IMR-90 (cell line): ENCODE results near the gene ARHGEF1. TPM values are rescaled to one million over a fixed set of nuclear protein-coding genes. Genes with fewer than 3 reads are reported as not detected.

Experiments used
- ATAC-seq: fragments of 200-7000 bp; cut with Tn5 transposase; 2 replicates; pipeline ENCODE4 v1.9.1; 2020; ENCODE audit warnings: low read depth, mild to moderate bottlenecking, moderate library complexity
- BruUV-seq: library from RNA; stranded (reverse); fragments of 400-500 nt; replicated peaks from 2 replicates; lab custom pipeline; 2021; lab: Mats Ljungman, UMichigan
- CTCF ChIA-PET: fragments of 300-600 bp; formaldehyde crosslinking; extraction: SDS; loops from one replicate; lab custom pipeline; 2021; ENCODE audit warnings: antibody characterized with exemption; lab: Yijun Ruan, JAX
- POLR2A ChIA-PET: fragments of 300-600 bp; sonication (Branson Sonifier 250); formaldehyde crosslinking; loops from one replicate; lab custom pipeline; 2022; ENCODE audit warnings: antibody characterized with exemption; ENCODE audit not compliant: unreplicated experiment; lab: Charles Lee
- DNase-seq: peaks from one replicate; pipeline ENCODE4 v3.0.0; 2013
- H2AFZ ChIP-seq: replicated peaks from 2 replicates; pipeline ENCODE3; 2013; ENCODE audit warnings: low read length, mild to moderate bottlenecking; ENCODE audit not compliant: poor library complexity
- H2AK5ac ChIP-seq: 2 replicates; pipeline ENCODE4 v1.6.1; 2013; ENCODE audit warnings: low read depth, low read length, inconsistent platforms
- H2AK9ac ChIP-seq: replicated peaks from 2 replicates; pipeline ENCODE3; 2013; ENCODE audit warnings: mild to moderate bottlenecking, low read depth, low read length, moderate library complexity; ENCODE audit not compliant: poor library complexity
- H2BK120ac ChIP-seq: 2 replicates; pipeline ENCODE4 v1.6.1; 2013; ENCODE audit warnings: low read depth, low read length, inconsistent platforms
- H2BK15ac ChIP-seq: 3 replicates; pipeline ENCODE4 v1.6.1; 2013; ENCODE audit warnings: low read depth, low read length, inconsistent platforms
- H2BK20ac ChIP-seq: 2 replicates; pipeline ENCODE4 v1.6.1; 2013; ENCODE audit warnings: low read depth, mild to moderate bottlenecking, inconsistent platforms, low read length, moderate library complexity
- H2BK5ac ChIP-seq: 2 replicates; pipeline ENCODE4 v1.6.1; 2013; ENCODE audit warnings: mild to moderate bottlenecking, low read depth, low read length, inconsistent platforms; ENCODE audit not compliant: poor library complexity, severe bottlenecking
- H3K14ac ChIP-seq: replicated peaks from 2 replicates; pipeline ENCODE4 v1.6.1; 2013; ENCODE audit warnings: low read depth, low read length, inconsistent platforms
- H3K18ac ChIP-seq: 2 replicates; pipeline ENCODE4 v1.6.1; 2013; ENCODE audit warnings: low read depth, low read length, control low read depth
- H3K23ac ChIP-seq: 2 replicates; pipeline ENCODE4 v1.6.1; 2013; ENCODE audit warnings: low read depth, low read length, inconsistent platforms
- H3K27ac ChIP-seq: 2 replicates; pipeline ENCODE4 v1.5.1; 2013; ENCODE audit warnings: mild to moderate bottlenecking, control low read depth, low read length; ENCODE audit not compliant: insufficient read depth
- H3K27me3 ChIP-seq: 2 replicates; pipeline ENCODE4 v1.6.1; 2013; ENCODE audit warnings: low read length; ENCODE audit not compliant: control insufficient read depth, insufficient read depth
- H3K36me3 ChIP-seq: 2 replicates; pipeline ENCODE4 v1.6.1; 2013; ENCODE audit warnings: low read length, mixed read lengths; ENCODE audit not compliant: control insufficient read depth, insufficient read depth
- H3K4ac ChIP-seq: 2 replicates; pipeline ENCODE4 v1.6.1; 2013; ENCODE audit warnings: low read depth, low read length, inconsistent platforms
- H3K4me1 ChIP-seq: 2 replicates; pipeline ENCODE4 v1.6.1; 2013; ENCODE audit warnings: low read length, mixed read lengths; ENCODE audit not compliant: control insufficient read depth, insufficient read depth
- H3K4me2 ChIP-seq: 2 replicates; pipeline ENCODE4 v1.6.1; 2013; ENCODE audit warnings: low read depth, mild to moderate bottlenecking, control low read depth, low read length, moderate library complexity
- H3K4me3 ChIP-seq: 2 replicates; pipeline ENCODE4 v1.5.1; 2013; ENCODE audit warnings: low read depth, mild to moderate bottlenecking, control low read depth, low read length, moderate library complexity; ENCODE audit not compliant: insufficient read depth
- H3K56ac ChIP-seq: 2 replicates; pipeline ENCODE4 v1.6.1; 2013; ENCODE audit warnings: low read length, inconsistent platforms; ENCODE audit not compliant: insufficient read depth; ENCODE audit errors: extremely low read depth
- H3K79me1 ChIP-seq, 2 experiments: 2 replicates each; pipeline ENCODE4 v1.6.1; 2013; ENCODE audit warnings: low read length in 2 of 2, inconsistent platforms in 1 of 2, low read depth in 1 of 2
- H3K9ac ChIP-seq: 2 replicates; pipeline ENCODE4 v1.6.1; 2013; ENCODE audit warnings: low read depth, low read length, control low read depth
- H3K9me1 ChIP-seq: 2 replicates; pipeline ENCODE4 v1.6.1; 2013; ENCODE audit warnings: low read length, inconsistent platforms; ENCODE audit not compliant: insufficient read depth
- H3K9me3 ChIP-seq: 2 replicates; pipeline ENCODE4 v1.6.1; 2013; ENCODE audit warnings: low read length; ENCODE audit not compliant: control insufficient read depth, insufficient read depth
- H4K20me1 ChIP-seq: 2 replicates; pipeline ENCODE4 v1.6.1; 2013; ENCODE audit warnings: low read length, inconsistent platforms; ENCODE audit not compliant: insufficient read depth
- H4K5ac ChIP-seq: 2 replicates; pipeline ENCODE4 v1.6.1; 2013; ENCODE audit warnings: mild to moderate bottlenecking, low read depth, low read length, control low read depth
- H4K8ac ChIP-seq, 2 experiments: 2 replicates each; pipeline ENCODE4 v1.6.1; 2013; ENCODE audit warnings: low read depth in 2 of 2, low read length in 2 of 2, control low read depth in 1 of 2, inconsistent platforms in 1 of 2
- H4K91ac ChIP-seq: 2 replicates; pipeline ENCODE4 v1.6.1; 2013; ENCODE audit warnings: low read depth, low read length, inconsistent platforms; ENCODE audit not compliant: insufficient read depth
- BHLHE40 ChIP-seq: fragments of 150-350 bp; IDR thresholded peaks from 2 replicates; pipeline ENCODE4 v1.6.1; 2016; ENCODE audit warnings: mild to moderate bottlenecking, low read depth, low read length
- NFE2L2 ChIP-seq: fragments of 150-350 bp; IDR thresholded peaks from 2 replicates; pipeline ENCODE4 v1.6.1; 2016; ENCODE audit warnings: low read depth, mild to moderate bottlenecking, low read length
- RAD21 ChIP-seq: IDR thresholded peaks from 2 replicates; pipeline ENCODE4 v1.6.1; 2012; ENCODE audit warnings: low read length, improper control_type of control experiment
- WGBS, 2 experiments: methylation state at CpG; one replicate each; pipeline versions ENCODE4 v1.1.5 to v1.1.7; 2013; ENCODE audit warnings: missing lambda C conversion rate in 2 of 2; ENCODE audit not compliant: insufficient read length in 1 of 2; ENCODE audit errors: extremely low coverage in 2 of 2; 5-methylcytosine and 5-hydroxymethylcytosine counted together
- dilution Hi-C: fragments of 300-500 bp; cut with HindIII; formaldehyde crosslinking; loops from one replicate; pipeline ENCODE4 v1.14.3; 2018; ENCODE audit warnings: low sequenced_read_pairs; ENCODE audit not compliant: unreplicated experiment
- in situ Hi-C: fragments of 300-500 bp; cut with MboI; formaldehyde crosslinking; loops from 3 replicates; pipeline ENCODE4 v1.14.3; 2019; ENCODE audit warnings: low sequenced_read_pairs, inconsistent platforms, mixed read lengths
- intact Hi-C: fragments of 100-400 bp; cut with micrococcal nuclease; formaldehyde crosslinking; loops from 2 replicates; pipeline ENCODE4 v1.10.0; 2022
- polyA plus RNA-seq, 3 experiments: library from polyadenylated mRNA; depleted of rRNA; stranded (reverse); fragments of >200 nt; gene quantifications; 2 replicates each; pipeline ENCODE4 v1.2.3, GENCODE V29; 2012; ENCODE audit warnings: low replicate concordance in 1 of 3
- total RNA-seq: library from RNA; depleted of rRNA; stranded (reverse); fragments of >200 nt; gene quantifications from 2 replicates; pipeline ENCODE4 v1.2.3, GENCODE V29; 2012

The ARHGEF1 gene
- total and polyA plus RNA-seq, 2 of the 4 experiments (the other 2 are of a cell fraction): 11.5 to 47.1 TPM

- Histone ChIP-seq H3K9me1 (peaks cover 11% of the 10 kb centered on the region), H4K5ac (no peak overlapping the region), H3K27ac (no peak overlapping the region), H3K4ac (no peak overlapping the region), H3K4me1 (peaks cover 6% of the 10 kb centered on the region; the same call in 1 of the 2 replicates), H3K79me1 (peaks cover 28 to 57% of the 10 kb centered on the region in 2 experiments), H2AK5ac (no peak overlapping the region), H2AK9ac (no peak overlapping the region), H2BK120ac (no peak overlapping the region), H3K4me2 (no peak overlapping the region), H2AFZ (no peak overlapping the region), H4K8ac (no peak overlapping the region), H3K36me3 (peaks cover 42% of the 10 kb centered on the region), H4K91ac (no peak overlapping the region), H3K14ac (no peak overlapping the region), H2BK20ac (no peak overlapping the region), H4K20me1 (peaks cover 33% of the 10 kb centered on the region), H3K9me3 (no peaks in the 10 kb centered on the region), H3K23ac (no peak overlapping the region), H3K4me3 (no peak overlapping the region), H3K18ac (no peak overlapping the region), H3K9ac (no peak overlapping the region), H3K27me3 (no peaks in the 10 kb centered on the region), H2BK15ac (no peak overlapping the region), H2BK5ac (no peak overlapping the region), H3K56ac (no peak overlapping the region)
- DNase-seq: no peak
- BruUV-seq: no TSS peak
- CTCF ChIA-PET: interaction anchor here (0.6 kb wide), 1 partner anchor 30 kb away, joined by 3 read pairs; the partner anchor contains the start of gene RPS19
- intact Hi-C loops (loop anchor here (10.0 kb wide), 1 partner anchor 145 kb away; no protein-coding TSS in a partner anchor), in situ Hi-C loops (no loop called here), dilution Hi-C loops (no loop called here)
- POLR2A ChIA-PET: no interaction called here
- TF ChIP-seq BHLHE40 (no peak), NFE2L2 (no peak), RAD21 (no peak)
- ATAC-seq: no peak
- WGBS, 2 experiments: 60% methylated on average over 2 of the region's 8 CpGs; no CpG with 5 or more reads in 1 of the 2 experiments
Measured at GRCh38 chr19:41889896-41890295, 6.9 kb downstream of the ARHGEF1 start.
